CD4-positive, alpha-beta T cell treated with Interleukin-15 for 4 hours (primary cell): ENCODE data around the gene HUS1B.
"Not testable (repeated sequence)": the region's sequence is repeated elsewhere in the genome, so short reads cannot be mapped to it uniquely, and the experiment has no call there.

ENCODE experiments used
- DNase-seq: peaks from one replicate; pipeline ENCODE4 v3.0.0-alpha.2; 2020; ENCODE audit warnings: low spot score

HUS1B gene

DNA sequence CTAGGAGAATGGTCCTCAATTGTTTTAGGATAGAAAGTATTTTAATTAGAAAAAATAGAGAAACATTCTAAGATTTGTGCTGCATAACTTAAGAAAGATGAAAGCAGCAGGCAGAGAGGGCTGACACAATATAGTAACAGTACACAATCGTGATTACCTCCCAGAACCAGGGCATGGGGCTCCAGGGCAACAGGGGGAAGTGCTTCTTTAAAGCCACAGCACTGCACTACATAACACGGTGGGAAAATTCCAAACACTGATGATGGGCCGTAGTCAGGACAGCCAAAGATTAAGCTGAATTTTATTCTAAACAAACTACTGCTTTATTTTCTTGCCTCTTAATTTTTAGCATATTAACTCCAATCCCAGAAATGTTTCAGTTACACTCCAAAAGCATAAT is 21.6 kb upstream of the HUS1B start:
- DNase-seq = no peak

DNA sequence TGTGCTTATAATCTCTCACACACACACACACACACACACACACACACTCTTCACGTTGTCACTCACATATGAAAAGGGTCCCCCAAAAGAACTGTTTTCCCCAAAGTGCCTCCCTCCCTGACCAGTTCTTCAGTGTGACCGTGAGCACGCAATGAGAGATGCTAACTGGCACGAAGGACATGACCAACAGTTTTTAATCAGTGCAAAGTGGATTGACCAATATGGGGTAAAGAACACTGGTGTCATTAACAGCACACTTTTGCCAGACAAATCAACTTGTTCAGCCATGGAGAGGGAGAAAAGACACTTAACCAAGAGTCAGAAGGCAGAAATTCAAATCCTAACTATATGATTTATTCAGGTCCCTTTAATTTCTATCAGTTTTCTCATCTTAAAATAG is 21.0 kb upstream of the HUS1B start:
- DNase-seq = no peak

DNA sequence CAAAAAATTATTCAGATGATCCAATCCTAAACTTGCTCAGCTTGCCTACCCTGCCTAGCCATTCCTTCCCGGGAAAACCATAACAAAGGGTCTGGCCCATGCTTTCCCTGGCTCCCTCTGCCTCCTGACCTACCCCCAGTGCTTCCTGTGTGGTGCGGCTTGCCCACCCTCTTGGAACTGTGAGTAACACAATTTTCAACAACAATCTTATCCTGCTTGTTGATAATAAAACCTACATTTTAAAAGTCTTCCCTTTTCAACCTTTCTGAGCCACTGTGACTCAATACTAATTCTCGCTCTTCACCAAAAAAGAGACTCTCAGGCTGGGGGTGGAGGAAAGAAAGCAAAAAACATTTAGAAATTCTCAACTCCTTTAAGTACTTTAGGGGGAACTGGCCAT is 18.1 kb upstream of the HUS1B start:
- no peak for DNase-seq

DNA sequence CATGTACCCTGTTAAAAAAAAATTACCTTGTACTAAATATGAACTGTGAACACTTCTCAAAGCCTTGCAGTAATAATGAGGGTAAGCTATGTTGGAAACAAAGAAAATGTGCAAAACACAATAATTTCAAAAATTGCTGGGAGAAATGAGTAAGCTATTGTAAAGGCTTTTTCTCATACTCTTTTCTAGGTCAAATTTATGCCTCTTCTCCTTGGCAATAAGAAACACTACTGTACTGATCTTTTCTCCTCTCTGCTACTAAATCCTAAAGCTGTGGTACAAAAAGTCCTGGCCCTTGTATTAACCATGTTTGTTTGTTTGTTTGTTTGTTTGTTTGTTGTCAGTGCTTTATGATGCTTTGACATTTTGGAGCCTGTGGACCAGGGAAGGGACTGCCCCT is 17.5 kb upstream of the HUS1B start:
- DNase-seq = no peak

DNA sequence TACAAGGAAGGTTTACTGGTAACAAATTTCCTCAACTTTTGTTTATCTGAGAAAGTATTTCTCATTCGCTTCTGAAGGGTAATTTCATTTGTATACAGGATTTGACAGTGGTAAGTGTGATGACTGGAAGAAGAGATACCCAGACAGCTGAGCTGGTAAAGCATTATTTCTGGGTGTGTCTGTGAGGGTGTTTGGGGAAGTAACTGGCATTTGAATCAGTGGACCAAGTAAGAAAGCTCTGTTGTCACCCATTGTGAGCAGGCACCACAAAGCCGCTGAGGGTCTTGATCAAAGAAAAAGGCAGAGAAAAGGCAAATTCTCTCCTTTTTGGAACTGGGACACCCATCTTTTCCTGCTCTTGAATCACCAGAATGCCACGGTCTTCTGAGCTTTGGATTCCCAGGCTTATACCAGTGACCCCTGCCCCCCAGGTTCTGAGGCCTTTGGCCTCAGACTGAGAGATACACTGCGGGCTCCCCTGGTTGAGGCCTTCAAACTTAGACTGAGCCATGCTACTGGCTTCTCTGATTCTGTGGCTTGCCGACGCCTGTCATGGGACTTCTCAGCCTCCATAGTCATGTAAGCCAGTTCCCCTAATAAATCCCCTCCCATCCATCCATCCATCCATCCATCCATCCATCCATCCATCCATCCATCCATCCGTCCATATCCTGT is 10.5 kb upstream of the HUS1B start:
- DNase-seq = no peak

DNA sequence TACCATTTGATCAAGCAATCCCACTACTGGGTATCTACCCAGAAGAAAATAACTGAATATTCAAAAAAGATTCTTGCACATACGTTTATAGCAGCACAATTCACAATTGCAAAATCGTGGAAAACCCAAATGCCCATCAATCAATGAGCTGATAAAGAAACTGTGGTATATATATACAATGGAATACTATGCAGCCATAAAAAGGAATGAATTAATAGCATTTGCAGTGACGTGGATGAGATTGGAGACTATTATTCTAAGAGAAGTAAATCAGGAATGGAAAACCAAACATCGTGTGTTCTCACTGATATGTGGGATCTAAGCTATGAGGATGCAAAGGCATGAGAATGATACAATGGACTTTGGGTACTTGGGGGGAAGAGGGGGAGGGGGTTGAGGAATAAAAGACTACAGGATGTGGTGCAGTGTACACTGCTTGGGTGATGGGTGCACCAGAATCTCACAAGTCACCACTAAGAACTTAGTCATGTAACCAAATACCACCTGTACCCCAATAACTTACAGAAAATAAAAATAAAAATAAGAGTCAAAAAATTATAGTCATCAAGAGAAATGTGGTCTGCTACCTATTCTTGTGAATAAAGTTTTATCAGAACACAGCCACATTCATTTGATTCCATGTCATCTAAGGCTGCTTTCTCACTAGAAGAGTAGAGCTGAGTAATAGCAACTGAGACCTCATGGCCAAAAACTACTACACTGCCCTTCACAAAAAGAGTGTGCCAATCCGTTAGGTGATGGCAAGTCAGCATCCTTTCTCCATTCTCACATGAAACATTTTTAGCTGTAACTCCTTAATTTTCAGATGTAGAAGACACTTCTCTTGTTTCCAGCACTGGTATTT is 8.7 kb upstream of the HUS1B start:
- DNase-seq = no peak

DNA sequence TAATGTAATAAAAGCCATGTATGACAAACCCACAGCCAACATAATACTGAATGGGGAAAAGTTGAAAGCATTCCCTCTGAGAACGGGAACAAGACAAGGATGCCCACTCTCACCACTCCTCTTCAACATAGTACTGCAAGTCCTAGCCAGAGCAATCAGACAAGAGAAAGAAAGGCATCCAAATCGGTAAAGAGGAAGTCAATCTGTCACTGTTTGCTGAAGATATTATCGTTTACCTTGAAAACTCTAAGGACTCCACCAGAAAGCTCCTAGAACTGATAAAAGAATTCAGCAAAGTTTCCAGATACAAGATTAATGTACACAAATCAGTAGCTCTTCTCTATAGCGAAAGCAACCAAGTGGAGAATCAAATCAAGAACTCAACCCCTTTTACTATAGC is 6.9 kb upstream of the HUS1B start:
- not testable (repeated sequence) for DNase-seq

DNA sequence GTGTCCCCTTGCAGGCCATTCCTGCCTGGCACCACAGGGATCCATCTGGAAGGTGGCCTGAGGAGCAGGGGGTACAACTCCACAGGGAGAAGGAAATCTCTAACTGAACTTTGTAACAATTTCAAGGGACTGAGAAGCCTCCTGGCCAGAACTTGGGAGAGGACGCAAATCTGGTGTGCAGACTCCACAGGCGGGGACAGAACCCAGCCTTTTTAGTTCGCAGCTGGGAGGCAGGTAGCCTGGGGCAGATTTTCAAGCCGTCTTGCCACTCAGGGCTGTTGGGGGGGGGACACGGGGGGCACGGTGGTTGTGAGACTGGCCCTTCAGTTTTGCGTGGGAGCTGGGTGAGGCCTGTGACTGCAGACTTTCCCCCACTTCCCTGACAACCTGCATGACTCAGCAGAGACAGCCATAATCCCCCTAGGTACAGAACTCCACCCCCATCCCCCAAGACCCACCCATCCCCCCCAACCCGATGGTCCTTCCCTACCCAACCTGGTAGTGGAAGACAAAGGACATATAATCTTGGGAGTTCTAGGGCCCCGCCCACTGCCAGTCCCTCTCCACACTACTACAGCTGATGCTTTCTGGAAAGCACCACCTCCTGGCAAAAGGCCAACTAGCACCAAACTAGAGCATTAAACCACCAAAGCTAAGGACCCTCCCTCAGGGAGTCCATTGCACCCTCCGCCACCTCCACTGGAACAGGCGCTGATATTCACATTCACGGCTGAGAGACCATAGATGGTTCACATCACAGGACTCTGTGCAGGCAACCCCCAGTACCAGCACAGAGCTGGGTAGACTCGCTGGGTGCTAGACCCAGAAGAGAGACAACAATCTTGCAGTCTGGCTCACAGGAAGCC is 3.0 kb upstream of the HUS1B start:
- no peak for DNase-seq

DNA sequence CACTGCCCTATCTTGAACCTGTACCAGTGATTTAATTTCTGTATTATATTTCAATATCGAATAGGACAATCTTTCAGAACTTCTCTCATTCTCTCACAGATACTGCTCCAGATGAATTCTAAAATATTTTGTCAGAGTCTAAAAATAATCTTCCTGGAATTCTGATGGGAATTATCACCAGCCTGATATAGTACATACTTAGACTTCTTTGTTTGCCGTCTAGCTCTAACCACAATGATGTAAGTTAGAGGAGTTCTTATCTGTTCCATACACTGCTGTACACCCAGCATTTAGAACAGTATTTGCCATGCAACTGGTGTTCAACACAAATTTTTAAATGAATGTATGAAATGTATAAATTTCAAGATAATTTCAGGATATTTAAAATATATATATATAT is 1.3 kb upstream of the HUS1B start:
- no peak for DNase-seq

DNA sequence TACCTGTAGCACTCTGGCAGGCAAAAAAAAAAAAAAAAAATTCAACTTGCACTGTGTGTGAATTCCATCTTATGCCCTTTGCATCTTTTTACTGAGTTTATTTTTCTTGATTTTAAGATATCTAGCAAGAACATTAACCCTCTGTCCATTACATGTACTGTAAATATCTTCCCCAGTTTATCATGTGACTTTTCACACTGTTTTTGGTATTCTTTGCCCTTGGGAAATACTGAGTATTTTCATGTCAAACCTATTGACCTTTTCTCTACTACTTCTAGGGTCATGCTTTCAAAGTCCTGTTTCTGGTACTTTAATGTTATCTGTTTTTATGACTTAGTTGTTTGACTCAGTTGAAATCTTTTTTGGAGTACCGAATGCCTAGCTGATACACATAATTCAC is 843 bp upstream of the HUS1B start:
- DNase-seq = no peak

DNA sequence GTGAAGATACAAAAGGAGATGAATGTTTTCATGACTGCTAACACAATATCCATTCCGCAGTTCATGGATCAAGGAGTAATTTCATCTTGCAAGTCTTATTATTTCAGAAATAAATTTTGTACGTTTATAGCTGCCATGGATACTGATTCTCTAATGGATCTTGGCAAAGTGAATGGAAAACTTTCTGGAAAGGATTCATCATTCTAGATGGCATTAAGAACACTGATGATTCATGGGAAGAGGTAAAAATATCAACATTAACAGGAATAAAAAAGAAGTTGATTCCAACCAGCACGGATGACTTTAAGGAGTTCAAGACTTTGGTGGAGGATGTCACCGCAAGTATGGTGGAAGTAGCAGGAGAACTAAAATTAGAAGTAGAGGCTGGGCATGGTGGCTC is 2.8 kb downstream of the HUS1B start:
- no peak for DNase-seq

DNA sequence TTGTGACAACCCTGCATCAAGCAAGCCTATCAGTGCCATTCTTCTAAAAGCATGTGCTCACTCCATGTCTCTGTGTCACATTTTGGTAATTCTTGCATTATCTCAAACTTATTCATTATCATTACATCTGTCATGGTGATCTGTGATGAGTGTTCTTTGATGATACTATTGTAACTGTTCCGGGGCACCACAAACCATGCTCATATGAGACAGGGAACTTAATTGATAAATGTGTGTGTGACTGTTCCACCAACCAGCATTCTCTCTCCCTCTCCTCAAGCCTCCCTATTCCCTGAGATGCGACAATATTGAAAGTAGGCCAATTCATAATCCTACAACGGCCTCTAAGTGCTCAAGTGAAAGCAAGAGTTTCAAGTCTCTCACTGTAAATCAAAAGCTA is 4.0 kb downstream of the HUS1B start:
- DNase-seq = no peak

DNA sequence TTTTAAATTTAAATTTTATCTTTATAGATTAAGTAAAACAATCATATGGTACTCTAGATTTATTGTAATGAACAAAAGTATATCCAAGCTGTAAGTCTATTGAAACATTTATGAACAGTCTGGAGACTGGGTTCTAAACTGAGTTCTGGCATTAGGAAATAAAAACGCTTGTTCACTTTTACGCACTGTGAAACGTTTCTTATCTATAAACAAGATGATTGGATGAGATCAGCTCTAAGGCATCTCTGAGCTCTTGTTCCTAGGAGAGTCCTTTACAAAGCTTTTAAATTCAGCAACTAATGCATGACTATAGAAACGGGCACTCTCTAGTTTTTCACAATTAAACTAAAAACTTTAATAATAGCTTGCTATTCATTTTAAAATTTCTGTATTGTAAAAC is 6.8 kb downstream of the HUS1B start:
- DNase-seq = no peak

DNA sequence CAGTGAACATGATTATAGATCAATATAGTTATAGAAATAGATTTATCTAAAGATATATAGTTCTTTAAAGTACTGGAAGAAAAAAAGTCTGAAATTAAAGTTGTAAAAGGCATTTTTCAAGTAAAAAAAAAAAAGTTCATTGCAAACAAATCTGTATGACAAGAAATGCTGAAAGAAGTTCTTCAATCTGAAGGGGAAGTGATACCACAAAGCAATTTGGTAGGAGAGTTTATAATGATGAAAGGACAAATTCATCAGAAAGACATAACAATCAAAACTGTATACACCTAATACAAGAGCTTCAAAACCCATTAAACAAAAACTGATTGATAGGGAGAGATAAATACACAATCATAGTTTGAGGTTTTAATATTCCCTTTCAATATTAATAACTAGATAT is 14.1 kb downstream of the HUS1B start:
- DNase-seq = no peak

DNA sequence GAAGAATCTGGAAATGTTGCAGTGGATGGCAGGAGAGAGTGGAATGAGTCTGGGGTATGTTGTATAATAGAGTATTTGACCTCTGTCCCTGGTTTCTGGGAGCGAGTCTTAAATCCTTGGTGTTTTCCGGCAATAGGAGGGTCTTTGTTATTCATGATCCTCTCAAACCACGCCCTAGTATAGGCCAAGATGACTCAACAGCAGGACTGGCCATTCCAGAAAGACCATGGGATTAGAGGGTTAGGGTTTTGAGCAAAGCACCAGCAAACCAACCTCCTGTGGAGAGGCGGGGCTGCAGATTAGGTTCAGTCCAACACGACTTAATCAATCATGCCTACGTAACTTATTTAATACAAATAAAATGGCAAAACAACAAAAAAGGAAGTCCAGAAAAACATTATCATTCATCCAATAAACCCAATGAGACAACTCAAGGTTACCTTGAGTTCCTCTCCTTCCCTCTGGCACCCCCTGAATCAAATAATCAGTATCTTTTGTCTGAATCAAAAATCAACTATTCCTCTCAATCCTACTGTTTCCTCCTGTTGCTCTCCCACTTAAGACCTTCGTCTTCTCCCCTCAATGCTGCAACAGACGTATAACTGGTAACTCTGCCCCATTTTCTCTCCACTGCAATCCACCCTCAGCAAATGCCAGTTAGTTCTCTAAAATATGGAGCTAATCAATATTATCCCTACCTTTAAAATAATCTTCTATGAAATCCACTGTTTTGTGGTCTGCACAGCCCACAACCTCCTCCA is 15.5 kb downstream of the HUS1B start:
- no peak for DNase-seq

DNA sequence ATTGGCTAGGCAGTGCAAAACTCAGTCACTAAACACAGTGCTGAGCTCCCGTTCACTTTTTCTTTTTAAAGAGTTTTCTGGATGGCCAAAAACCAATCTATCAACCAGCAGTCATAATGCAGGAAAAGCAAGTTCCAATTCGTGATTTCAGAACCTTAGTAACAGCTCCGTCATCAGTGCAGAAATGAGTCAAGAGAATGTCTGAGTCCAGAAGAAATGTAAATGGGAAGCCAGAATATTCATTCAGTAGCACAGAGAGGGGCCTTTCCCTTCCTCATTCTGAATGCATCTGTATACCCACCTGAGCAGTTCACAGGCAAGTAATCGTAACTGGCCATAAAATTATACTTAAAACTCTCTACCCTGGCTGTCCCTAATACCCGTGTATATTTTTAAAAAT is 20.4 kb downstream of the HUS1B start:
- no peak for DNase-seq

DNA sequence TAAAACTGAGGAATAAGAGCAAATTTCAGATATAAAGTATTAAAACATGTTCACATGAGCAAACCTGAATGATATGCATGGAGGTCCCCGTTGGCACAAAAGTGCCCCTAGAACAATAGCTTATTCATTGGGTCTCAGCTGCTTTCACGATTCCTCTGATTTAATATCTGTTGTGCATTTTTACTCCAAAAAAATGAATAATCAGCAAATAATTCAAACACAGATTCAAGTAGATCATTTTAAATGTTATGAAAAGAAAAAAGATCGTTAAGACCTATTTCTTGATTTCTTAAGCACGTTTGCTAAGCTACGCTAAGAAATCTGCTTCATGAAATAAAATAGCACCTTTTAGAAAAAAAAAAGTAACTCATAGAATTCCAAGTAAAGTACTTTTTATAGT is 21.7 kb downstream of the HUS1B start:
- DNase-seq = no peak

DNA sequence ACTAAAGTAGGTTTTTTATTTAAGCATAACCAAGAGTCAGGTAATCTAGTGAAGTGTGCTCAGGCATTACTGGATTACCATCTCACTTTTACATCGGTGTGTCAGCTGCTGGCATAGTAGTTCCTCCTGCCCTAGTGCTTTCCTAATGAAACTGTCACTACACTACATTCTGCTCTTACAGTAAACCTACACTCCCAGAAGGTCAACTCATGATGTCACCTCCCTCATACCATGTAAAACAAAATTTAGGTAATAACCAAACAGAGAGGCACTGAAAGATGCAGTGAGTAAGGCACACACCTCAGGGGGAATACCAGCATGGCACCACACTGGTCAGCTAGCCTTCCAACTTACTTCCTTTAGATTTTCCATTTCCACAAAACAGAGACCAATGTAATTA is 23.3 kb downstream of the HUS1B start:
- DNase-seq = no peak

DNA sequence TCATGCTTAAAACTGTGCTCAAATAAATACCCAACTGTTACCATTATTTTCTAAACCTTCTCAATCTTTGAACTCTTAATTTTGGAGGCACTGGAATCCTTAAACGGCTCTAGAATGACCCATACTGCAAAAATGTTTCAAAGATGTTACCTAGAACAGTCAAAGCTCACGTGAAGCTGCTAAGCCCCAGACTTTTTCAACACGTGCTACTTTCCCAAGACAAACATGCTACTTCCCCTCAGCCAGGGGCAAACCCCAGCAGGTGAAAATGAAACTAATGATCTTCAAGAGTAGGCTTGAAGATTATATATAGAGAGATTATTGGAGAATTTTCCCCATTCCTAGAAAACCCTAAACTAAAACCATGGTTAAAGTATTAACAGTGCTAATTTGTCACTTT is 28.1 kb downstream of the HUS1B start:
- DNase-seq = no peak

DNA sequence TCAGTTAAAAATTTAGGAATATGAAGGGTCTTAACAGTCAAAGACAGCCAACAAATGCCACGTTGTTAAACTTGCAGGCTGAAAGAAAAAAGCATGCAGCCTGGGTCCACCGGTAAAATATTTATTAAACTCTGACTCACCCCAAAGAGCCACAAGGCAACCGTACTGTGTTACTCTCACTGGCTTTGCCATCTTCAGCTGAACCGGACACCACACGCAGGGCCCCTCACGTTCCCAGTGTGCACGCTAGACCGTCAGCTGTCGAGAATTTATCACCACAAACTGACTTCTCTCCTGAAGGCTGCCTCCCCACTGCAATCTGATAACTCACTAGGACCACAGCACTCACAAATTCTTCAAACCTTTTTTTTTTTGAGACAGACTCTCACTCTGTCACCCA is 30.7 kb downstream of the HUS1B start:
- DNase-seq = no peak

DNA sequence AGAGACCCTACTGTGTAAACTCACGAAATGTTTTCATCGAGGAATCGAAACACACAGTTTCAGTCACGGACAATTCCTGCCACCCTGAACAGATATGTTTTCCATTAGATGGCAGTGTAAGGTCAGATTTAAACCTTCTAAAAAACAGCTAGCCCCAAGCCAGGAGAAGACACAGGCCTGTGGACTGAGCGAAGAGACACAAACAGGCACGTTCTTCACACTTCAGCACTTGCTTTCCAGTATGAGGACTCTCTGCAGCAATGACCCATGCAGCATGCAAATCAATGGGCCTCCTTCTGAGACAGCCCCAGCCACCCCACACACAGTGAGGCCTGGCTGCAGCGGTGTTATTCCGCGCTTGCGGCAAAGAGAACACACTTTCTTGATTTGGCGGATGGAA is 31.9 kb downstream of the HUS1B start:
- DNase-seq = no peak

DNA sequence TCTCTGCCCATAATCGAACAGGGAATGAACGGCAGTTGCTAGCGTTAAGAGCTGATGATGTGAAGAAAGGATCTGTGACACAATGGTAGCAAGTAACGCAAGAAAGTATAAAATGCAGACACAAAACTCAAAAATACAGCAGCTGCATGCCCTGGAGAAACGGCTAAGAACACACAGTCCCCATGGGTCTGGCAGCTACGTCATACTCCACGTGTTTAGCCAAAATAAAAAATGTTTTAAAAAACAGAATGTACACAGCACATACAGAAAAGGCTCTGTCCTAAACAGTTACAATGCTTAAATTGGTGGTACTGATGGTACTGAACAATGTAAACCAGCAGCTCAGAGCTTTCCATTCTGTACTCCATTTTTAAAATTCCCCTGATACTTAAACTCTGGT is 34.4 kb downstream of the HUS1B start:
- no peak for DNase-seq
